Upper lobe of left lung (tissue), 6 donors: Measurements from ENCODE around the gene DERL3. TPM values are rescaled to one million over a fixed set of nuclear protein-coding genes. Genes with fewer than 3 reads are reported as not detected.
A peak's percentile ranks its signal among the peaks of the same experiment; 100 is the strongest.

Experiments
- ATAC-seq, 2 donors: fragments of 200-7000 bp; cut with Tn5 transposase; one replicate each; pipeline ENCODE4 v1.9.1; 2022; ENCODE audit warnings: mild to moderate bottlenecking in 2 of 2, moderate library complexity in 2 of 2; ENCODE audit not compliant: low FRiP score in 2 of 2
- DNase-seq, 2 donors: peaks; one replicate each; pipeline ENCODE4 v3.0.0-alpha.2; 2019 to 2020
- H3K27ac ChIP-seq, 4 donors: fragments of 200-600 bp; sonication (generic); one replicate each; pipeline ENCODE4 v1.5.1; 2016 to 2019
- H3K27me3 ChIP-seq, 4 donors: fragments of 200-600 bp; sonication (generic); one replicate each; pipeline ENCODE4 v1.5.1; 2017 to 2019
- H3K36me3 ChIP-seq, 4 donors: fragments of 200-600 bp; sonication (generic); one replicate each; pipeline ENCODE4 v1.5.1; 2016 to 2019
- H3K4me1 ChIP-seq, 4 donors: fragments of 200-600 bp; sonication (generic); one replicate each; pipeline ENCODE4 v1.5.1; 2018 to 2019
- H3K4me3 ChIP-seq, 4 donors: fragments of 200-600 bp; sonication (generic); one replicate each; pipeline ENCODE4 v1.5.1; 2017 to 2019; ENCODE audit warnings: mild to moderate bottlenecking in 2 of 4, moderate library complexity in 1 of 4
- H3K9me3 ChIP-seq, 4 donors: fragments of 200-600 bp; sonication (generic); one replicate each; pipeline ENCODE4 v1.5.1; 2018 to 2019
- CTCF ChIP-seq, 6 experiments: fragments of 450-650 bp in 4 of 6; fragments of 200-600 bp in 2 of 6; sonication (generic) in 2 of 6; IDR thresholded peaks; one replicate each; pipeline ENCODE4 v1.5.1; 2016 to 2019; ENCODE audit warnings: antibody characterized with exemption in 6 of 6
- EP300 ChIP-seq, 4 donors: sonication (generic); formaldehyde crosslinking; IDR thresholded peaks; one replicate each; pipeline ENCODE4 v1.5.1; 2017; ENCODE audit warnings: antibody characterized with exemption in 4 of 4, control low read depth in 2 of 4
- POLR2A ChIP-seq, 4 donors: fragments of 450-650 bp; IDR thresholded peaks; one replicate each; pipeline ENCODE4 v1.5.1; 2016 to 2017; ENCODE audit warnings: antibody characterized with exemption in 4 of 4, mild to moderate bottlenecking in 2 of 4
- POLR2AphosphoS5 ChIP-seq, 2 donors: sonication (generic); formaldehyde crosslinking; IDR thresholded peaks; one replicate each; pipeline ENCODE4 v1.5.1; 2017; ENCODE audit warnings: antibody characterized with exemption in 2 of 2
- WGBS, 2 donors: methylation state at CpG; one replicate each; pipeline ENCODE4 v1.1.5; 2017 to 2018; 5-methylcytosine and 5-hydroxymethylcytosine counted together
- total RNA-seq, 6 donors: library from RNA; depleted of rRNA in 4 of 6; stranded (reverse); fragments of >200 nt in 4 of 6; gene quantifications; one replicate each; pipeline versions ENCODE4 v1.1.0 to v1.2.1, GENCODE V29; 2016 to 2021
- donor health status: DM: no; HTN: no; CAD: no; lungs with moderate emphysema.
- donor health status: DM: no; HTN: yes; CAD: no; lungs with severe emphysema.

The DERL3 gene
- total RNA-seq, 6 donors from 2014 or later = 1.9 to 14.8 (median 5.5) TPM

- H3K27ac ChIP-seq = no peak overlapping the region
- DNase-seq = no peak
- peaks cover 17 to 100% (median 58%) of the 10 kb centered on the region in 4 donors for H3K36me3 ChIP-seq
- H3K9me3 ChIP-seq = no peaks in the 10 kb centered on the region
- no peaks in the 10 kb centered on the region for H3K27me3 ChIP-seq
- no peak overlapping the region for H3K4me3 ChIP-seq
- no peak for TF ChIP-seq POLR2AphosphoS5 (IDR thresholded peaks at IDR 0.05)
- TF ChIP-seq EP300 (IDR thresholded peaks at IDR 0.05) = no peak
- TF ChIP-seq POLR2A (IDR thresholded peaks at IDR 0.05) = no peak
- no peak for TF ChIP-seq CTCF (IDR thresholded peaks at IDR 0.05)
- WGBS, 2 donors = 91 to 100% methylated on average over 1 of the region's 1 CpG
- no peak for ATAC-seq
- H3K4me1 ChIP-seq = no peaks in the 10 kb centered on the region
Measured at GRCh38 chr22:23806837-23807236, 32.0 kb downstream of the DERL3 start.

- DNase-seq = no peak
- no peaks in the 10 kb centered on the region for H3K4me1 ChIP-seq
- peaks cover 31 to 100% (median 69%) of the 10 kb centered on the region in 4 donors for H3K36me3 ChIP-seq
- no peaks in the 10 kb centered on the region for H3K27me3 ChIP-seq
- no peak overlapping the region for H3K27ac ChIP-seq
- H3K9me3 ChIP-seq = no peaks in the 10 kb centered on the region
- no peak for TF ChIP-seq EP300 (IDR thresholded peaks at IDR 0.05)
- TF ChIP-seq POLR2AphosphoS5 (IDR thresholded peaks at IDR 0.05) = no peak
- TF ChIP-seq POLR2A (IDR thresholded peaks at IDR 0.05) = no peak
- no peak for TF ChIP-seq CTCF (IDR thresholded peaks at IDR 0.05)
- no peak overlapping the region for H3K4me3 ChIP-seq
- WGBS, 2 donors = 79 to 85% methylated on average over 12 of the region's 12 CpGs
- no peak for ATAC-seq
Measured at GRCh38 chr22:23804781-23805291, 34.0 kb downstream of the DERL3 start.

GRCh38 chr22:23803001-23803819 is 35.6 kb downstream of the DERL3 start:
- DNase-seq = no peak
- no peaks in the 10 kb centered on the region for H3K4me1 ChIP-seq
- H3K36me3 ChIP-seq = peaks cover 31 to 97% (median 74%) of the 10 kb centered on the region in 4 donors
- no peaks in the 10 kb centered on the region for H3K27me3 ChIP-seq
- peak; percentile 24 to 41 for ATAC-seq
- no peak overlapping the region for H3K4me3 ChIP-seq
- no peak overlapping the region for H3K27ac ChIP-seq
- TF ChIP-seq POLR2AphosphoS5 (IDR thresholded peaks at IDR 0.05) (no peak), POLR2A (IDR thresholded peaks at IDR 0.05) (no peak), CTCF (IDR thresholded peaks at IDR 0.05) (no peak), EP300 (IDR thresholded peaks at IDR 0.05) (no peak)
- 83 to 86% methylated on average over 16 to 21 of the region's 21 CpGs for WGBS, 2 donors
- H3K9me3 ChIP-seq = no peaks in the 10 kb centered on the region

- Histone ChIP-seq H3K27ac (no peak overlapping the region), H3K4me1 (no peaks in the 10 kb centered on the region), H3K9me3 (no peaks in the 10 kb centered on the region), H3K27me3 (no peaks in the 10 kb centered on the region), H3K4me3 (no peak overlapping the region), H3K36me3 (peaks cover 31 to 92% (median 76%) of the 10 kb centered on the region in 4 donors)
- ATAC-seq (no peak), DNase-seq (no peak)
- WGBS, 2 donors = 95 to 96% methylated on average over 6 to 8 of the region's 8 CpGs
- TF ChIP-seq POLR2A (IDR thresholded peaks at IDR 0.05) (no peak), EP300 (IDR thresholded peaks at IDR 0.05) (no peak), POLR2AphosphoS5 (IDR thresholded peaks at IDR 0.05) (no peak), CTCF (IDR thresholded peaks at IDR 0.05) (no peak)
Measured at GRCh38 chr22:23801886-23802377, 36.9 kb downstream of the DERL3 start.
